Measurements from ENCODE around the gene IKZF4.

GRCh38 chr12:56074396-56074795, 53.6 kb downstream of the IKZF4 start:
- TF ChIP-seq CTCF (IDR thresholded peaks at IDR 0.05) (no peak), POLR2A (IDR thresholded peaks at IDR 0.05) (no peak)
